ENCODE measurements around the gene IL1RL2.

Gene IL1RL2

DNA sequence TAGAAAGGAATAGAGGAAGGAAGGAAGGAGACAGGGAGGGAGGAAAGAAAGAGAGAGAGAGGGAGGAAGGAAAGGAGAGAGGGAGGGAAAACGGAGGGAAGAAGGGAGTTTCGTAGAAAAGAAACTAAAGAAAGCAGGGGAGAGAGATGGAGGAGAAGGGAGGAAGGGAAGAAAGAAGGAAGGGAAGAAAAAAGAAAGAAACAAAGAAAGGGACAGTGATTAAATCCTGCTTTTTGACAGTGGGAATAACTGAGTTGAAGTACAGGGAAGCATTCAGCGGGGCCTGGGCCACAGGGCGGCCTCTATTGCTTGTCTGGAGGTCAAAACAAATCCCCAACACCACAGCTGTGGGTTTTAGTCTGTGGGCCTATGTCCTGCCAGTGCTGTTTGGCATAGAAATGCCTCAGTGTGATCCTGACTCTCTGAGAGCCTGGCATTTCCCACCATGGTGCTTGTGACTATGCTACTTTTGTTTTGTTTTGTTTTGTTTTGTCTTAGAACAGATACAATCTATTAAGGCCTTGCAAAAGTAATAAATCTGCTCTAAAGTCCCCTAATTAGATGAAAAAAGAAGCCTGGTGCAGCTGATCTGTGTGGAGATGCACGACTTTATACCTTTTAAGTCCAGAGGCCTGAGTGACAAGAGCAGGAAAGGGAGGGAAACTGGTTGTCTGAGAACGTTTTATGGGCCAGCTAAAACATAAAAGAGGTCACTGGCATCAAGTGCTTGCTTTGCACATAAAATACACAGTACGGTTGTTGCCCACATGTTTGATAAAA, 40.0 kb downstream of the IL1RL2 start:
- no peak for DNase-seq (ENCODE audit: low spot score)
- in situ Hi-C loops (cut with MboI; ENCODE audit: low pct_unique_long_range_greater_than_20kb, low sequenced_read_pairs, unreplicated experiment) = no loop called here
- TF ChIP-seq CTCF (IDR thresholded peaks at IDR 0.05; ENCODE audit: extremely low read depth, insufficient read depth, missing control alignments) = no peak

DNA sequence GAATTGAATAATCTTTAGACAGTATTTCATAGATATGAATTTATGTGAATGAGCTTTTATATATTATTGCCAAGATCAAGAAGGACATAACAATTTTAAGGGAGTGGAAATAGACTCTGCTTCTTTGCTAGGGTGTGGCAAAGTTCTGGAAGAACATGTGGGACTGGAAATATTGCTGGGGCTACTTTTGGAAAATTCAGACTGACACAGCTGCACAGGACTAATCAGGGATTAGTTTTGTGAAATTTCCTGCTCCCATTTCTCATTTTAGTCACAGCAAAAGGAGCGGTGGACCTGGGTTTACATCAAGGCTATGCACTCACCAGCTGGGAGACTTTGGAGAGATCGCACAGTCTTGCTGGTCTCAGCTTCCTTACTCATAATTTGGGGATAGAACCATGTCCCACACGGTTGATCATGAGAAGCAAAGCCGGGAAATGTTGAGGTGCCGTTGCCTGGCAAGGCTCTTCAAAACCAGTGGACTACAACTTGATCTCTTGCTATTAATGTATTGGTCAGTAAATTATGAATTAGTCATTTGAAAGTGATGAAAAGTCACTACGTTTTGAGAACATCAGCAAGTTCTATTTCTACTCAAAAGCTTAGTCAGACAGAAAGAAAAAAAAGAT, 42.4 kb downstream of the IL1RL2 start:
- TF ChIP-seq CTCF (IDR thresholded peaks at IDR 0.05; ENCODE audit: extremely low read depth, insufficient read depth, missing control alignments) = no peak
- in situ Hi-C loops (cut with MboI; ENCODE audit: low pct_unique_long_range_greater_than_20kb, low sequenced_read_pairs, unreplicated experiment) = no loop called here
- DNase-seq (ENCODE audit: low spot score) = no peak

DNA sequence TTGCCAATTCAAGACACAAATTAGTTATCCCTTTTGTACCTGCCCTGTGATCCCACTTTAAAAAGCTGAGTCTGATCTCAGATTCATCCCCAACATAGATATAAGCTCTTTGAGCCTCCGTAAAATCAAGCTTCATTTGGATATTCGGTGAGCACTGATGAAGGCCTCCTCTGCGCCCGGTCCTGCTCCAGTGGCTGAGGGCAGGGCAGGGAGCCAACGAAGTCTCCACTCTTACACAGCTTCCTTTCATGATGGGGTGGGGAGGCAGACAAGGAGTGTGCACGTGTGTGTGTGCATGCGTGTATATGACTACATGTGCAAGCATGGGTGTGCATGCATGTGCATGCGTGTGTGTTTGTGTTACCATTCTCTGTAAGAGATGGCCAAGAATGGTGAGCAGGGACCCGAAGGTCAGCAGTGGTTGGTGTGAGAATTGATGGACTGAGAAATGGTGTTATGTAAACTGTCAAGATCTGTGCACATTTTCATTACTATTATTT, 43.6 kb downstream of the IL1RL2 start:
- in situ Hi-C loops (cut with MboI; ENCODE audit: low pct_unique_long_range_greater_than_20kb, low sequenced_read_pairs, unreplicated experiment) = no loop called here
- TF ChIP-seq CTCF (IDR thresholded peaks at IDR 0.05; ENCODE audit: extremely low read depth, insufficient read depth, missing control alignments) = no peak
- DNase-seq (ENCODE audit: low spot score) = no peak

GRCh38 chr2:102233132-102233884, 46.5 kb downstream of the IL1RL2 start:
- DNase-seq (ENCODE audit: low spot score) = no peak
- in situ Hi-C loops (cut with MboI; ENCODE audit: low pct_unique_long_range_greater_than_20kb, low sequenced_read_pairs, unreplicated experiment) = no loop called here
- TF ChIP-seq CTCF (IDR thresholded peaks at IDR 0.05; ENCODE audit: extremely low read depth, insufficient read depth, missing control alignments) = no peak

DNA sequence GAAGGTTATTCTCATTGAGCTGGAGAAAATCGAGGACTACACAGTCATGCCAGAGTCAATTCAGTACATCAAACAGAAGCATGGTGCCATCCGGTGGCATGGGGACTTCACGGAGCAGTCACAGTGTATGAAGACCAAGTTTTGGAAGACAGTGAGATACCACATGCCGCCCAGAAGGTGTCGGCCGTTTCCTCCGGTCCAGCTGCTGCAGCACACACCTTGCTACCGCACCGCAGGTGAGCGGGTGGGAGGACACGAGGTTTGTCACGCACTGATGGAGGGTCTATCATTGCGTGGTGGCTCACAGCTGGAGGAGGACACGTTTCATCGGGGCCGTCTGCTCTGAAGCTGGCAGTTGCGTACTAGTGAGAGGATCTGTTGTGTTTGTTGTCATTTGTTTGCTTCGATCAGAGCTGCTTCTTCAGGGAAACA, 48.2 kb downstream of the IL1RL2 start:
- TF ChIP-seq CTCF (IDR thresholded peaks at IDR 0.05; ENCODE audit: extremely low read depth, insufficient read depth, missing control alignments) = no peak
- in situ Hi-C loops (cut with MboI; ENCODE audit: low pct_unique_long_range_greater_than_20kb, low sequenced_read_pairs, unreplicated experiment) = no loop called here
- DNase-seq (ENCODE audit: low spot score) = no peak

- TF ChIP-seq CTCF (IDR thresholded peaks at IDR 0.05; ENCODE audit: extremely low read depth, insufficient read depth, missing control alignments) = peak; percentile 35
- no peak for DNase-seq (ENCODE audit: low spot score)
- in situ Hi-C loops (cut with MboI; ENCODE audit: low pct_unique_long_range_greater_than_20kb, low sequenced_read_pairs, unreplicated experiment) = no loop called here
These were observed 48.7 kb downstream of the IL1RL2 start for GRCh38 chr2:102235491-102235890.
